ENCODE results near the gene UBE2V1.
"Not testable (repeated sequence)": the region's sequence is repeated elsewhere in the genome, so short reads cannot be mapped to it uniquely, and the experiment has no call there.

UBE2V1 gene

DNA sequence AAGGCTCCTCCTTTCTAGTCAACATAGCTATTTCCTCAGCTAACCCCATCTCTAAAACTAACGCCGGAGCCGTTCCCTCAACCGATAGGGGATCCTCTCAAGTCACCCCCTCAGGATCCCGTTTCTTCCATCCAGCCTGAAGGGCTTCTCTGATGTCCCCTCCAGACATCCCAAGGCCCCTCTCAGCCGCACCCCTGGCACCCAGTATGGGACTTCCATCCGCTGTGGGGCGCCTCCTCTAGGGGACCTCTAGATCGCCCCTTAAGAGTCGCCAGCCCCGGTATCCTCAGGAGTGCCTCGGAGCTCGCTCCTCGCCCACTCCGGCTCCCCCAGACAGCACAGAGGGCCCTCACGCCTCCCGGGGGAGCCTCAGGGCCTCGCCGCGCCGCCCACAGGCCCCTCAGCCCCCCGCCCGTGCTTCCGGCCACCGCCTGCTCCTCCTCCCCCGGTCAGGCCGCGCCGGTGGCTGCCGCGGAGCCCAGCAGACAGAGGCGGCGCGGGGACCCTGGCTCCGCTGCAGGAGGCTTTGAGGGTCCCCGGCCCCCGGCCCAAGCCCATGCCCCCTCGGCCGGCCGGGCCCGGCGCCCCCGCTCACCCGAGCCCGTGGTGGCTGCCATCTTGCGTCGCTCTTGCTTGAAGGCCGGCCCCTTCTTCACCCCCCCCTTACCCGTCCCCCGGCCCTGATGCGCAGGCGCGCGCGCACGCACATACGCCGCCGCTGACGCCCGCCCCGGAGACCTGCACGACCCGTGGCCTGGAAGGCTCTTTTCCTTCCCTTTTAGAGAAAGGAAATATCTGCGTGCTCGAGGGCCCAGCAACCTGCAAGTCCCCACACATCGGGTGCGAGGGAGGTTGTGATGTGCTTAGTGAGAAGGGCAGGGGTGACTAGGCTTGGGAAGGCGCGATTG is at the start of gene UBE2V1:
Gene UBE2V1, minus strand, starts transcription at position 639 of the 908 bp plus-strand sequence. Its CDS starts 22 bp downstream, at position 617.
- DNase-seq (ENCODE audit: low spot score in 2 of 2): peak; percentile 77 to 92
- Histone ChIP-seq H3K27me3 (ENCODE audit: low read depth) (no peaks in the 10 kb centered on the region), H3K4me3 (peak within 1 kb of the TSS; percentile 86), H3K9me3 (no peaks in the 10 kb centered on the region), H3K36me3 (replicated peaks) (peaks cover 8% of the 10 kb centered on the region), H3K4me1 (peaks cover 37% of the 10 kb centered on the region)
- in situ Hi-C loops (cut with MboI; ENCODE audit: low sequenced_read_pairs): no loop called here

DNA sequence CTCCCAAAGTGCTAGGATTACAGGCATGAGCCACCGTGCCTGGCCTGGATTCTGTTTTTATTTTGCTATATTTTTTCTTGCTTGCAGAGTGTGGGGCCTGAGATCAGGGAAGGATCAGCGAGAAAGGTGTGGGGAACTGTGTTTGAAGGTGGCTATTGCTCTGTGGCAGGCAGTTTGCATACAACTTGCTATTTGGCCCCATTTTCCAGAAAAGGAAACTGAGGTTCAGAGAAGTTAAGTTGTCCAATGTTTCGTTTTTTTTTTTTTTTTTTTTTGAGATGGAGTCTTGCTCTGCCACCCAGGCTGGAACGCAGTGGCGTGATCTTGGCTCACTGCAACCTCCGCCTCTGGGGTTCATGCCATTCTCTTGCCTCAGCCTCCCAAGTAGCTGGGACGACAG is 48.5 kb upstream of the UBE2V1 start:
- H3K4me3 ChIP-seq; H3K36me3 ChIP-seq (replicated peaks); H3K9me3 ChIP-seq; in situ Hi-C loops (cut with MboI; ENCODE audit: low sequenced_read_pairs); DNase-seq (ENCODE audit: low spot score in 2 of 2); H3K27me3 ChIP-seq (ENCODE audit: low read depth): not testable (repeated sequence)
- peaks cover 10% of the 10 kb centered on the region for H3K4me1 ChIP-seq

DNA sequence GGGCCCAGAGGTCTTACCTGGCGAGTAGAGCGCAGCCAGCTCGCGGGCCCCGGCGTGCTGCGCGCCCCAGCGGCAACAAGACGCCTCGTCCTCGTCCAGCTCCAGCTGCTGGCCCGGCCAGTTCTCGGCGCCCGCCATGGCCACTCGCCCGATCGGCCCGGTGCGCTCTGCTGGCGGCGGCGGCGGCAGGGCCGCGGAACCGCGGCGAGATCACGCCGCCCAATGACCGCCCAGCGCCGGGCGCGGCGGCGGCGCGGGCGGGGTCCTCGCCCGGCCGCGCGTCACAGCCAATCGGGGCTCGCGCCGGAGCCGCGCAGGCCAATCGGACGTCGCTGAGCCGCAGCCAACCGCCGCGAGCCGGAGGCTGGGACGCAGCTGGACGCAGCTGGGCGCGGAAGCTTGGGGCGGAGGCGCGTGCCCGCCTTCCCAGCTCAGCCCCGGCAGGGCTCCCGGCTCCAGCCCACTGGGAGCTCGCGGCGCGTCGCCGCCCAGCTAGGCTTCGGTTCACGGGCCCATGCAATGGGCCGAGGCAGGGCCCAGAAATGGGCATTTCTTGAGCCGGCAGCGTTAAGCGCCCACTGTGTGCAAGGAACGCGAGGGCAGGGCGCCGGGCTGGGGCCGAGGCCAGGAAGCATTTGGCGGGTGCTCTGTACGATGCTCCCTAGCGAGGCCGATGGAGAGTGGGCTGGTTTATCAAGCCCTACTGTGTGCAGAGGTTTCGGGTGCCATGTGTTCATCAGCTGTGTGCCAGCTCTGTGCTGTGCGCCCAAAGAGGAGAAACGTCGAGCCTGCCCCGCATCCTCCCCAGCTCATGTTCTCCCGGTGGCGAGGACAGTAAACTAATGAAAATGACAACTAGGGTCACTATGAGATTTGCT is 40.8 kb upstream of the UBE2V1 start, which contains the start of gene PEDS1:
Gene PEDS1, minus strand, starts transcription at position 224 of the 878 bp plus-strand sequence. Its CDS starts 86 bp downstream, at position 138.
- Histone ChIP-seq H3K9me3 (no peaks in the 10 kb centered on the region), H3K36me3 (replicated peaks) (no peaks in the 10 kb centered on the region; the same call in 1 of the 2 replicates), H3K27me3 (ENCODE audit: low read depth) (no peaks in the 10 kb centered on the region), H3K4me1 (peaks cover 14% of the 10 kb centered on the region), H3K4me3 (peak within 1 kb of the TSS; percentile 88)
- DNase-seq (ENCODE audit: low spot score in 2 of 2): peak; percentile 83 to 89
- in situ Hi-C loops (cut with MboI; ENCODE audit: low sequenced_read_pairs): no loop called here

DNA sequence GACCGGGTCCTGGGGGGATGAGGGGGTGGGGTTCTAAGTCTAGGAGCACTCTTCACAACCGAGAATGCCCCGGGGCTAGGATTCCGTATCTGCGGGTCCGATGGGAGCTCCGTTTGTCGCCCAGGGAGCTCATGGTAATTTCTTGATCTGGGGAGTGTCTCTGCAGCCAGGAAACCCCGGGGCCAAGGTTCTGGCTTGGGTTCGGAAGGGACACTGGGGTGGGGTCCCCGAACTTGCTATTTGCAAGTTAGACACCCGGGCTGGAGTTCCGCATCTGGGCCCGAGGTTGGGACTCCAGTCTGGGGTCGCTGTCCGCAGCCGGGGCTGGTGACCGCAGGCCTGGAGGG is 40.2 kb upstream of the UBE2V1 start:
- peaks cover 4% of the 10 kb centered on the region for H3K36me3 ChIP-seq (replicated peaks)
- in situ Hi-C loops (cut with MboI; ENCODE audit: low sequenced_read_pairs): no loop called here
- peak in 1 of 2 experiments; percentile 59 for DNase-seq (ENCODE audit: low spot score in 2 of 2)
- peak overlapping the region; percentile 88 for H3K4me3 ChIP-seq
- H3K4me1 ChIP-seq: peaks cover 14% of the 10 kb centered on the region
- H3K27me3 ChIP-seq (ENCODE audit: low read depth): no peaks in the 10 kb centered on the region
- H3K9me3 ChIP-seq: no peaks in the 10 kb centered on the region

DNA sequence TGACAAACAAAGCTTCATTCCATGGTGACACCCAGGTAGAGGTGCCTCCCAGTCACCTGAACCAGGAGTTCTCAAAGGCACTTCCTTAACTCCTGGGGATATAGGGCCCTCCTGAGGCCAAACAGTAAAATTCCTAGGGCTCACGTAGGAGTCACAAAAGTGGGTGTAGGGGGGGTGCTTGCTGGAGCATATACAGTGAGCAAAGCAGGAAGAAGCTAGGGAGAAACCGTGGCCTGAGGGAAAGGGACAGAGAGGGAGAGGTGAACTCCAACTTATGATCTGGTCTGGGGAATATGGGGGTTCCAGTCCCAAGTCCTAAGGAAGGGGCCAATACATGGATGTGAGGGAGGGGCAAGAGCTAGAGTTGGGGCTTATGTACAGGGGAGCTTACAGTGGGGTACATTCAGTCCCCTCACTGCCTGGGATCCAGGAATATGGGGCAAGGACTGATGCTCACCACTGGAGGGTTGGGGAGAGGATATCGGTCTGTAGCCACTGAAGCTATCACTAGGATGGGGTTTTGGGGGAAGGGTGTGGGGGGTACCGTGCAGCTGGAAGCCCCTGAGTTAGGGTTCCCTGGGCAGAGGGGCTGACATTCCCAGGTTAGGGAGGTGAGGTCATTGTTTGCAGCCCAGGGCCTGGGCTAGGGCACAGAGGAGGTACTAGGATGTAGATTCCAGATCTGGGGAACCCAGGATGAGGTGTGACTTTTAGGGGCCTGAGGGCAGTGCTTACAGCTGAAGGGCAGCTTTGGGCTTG is 39.6 kb upstream of the UBE2V1 start:
- Histone ChIP-seq H3K9me3 (no peaks in the 10 kb centered on the region), H3K27me3 (ENCODE audit: low read depth) (no peaks in the 10 kb centered on the region), H3K36me3 (replicated peaks) (peaks cover 6% of the 10 kb centered on the region), H3K4me1 (peaks cover 14% of the 10 kb centered on the region), H3K4me3 (peak overlapping the region; percentile 88)
- DNase-seq (ENCODE audit: low spot score in 2 of 2): no peak
- in situ Hi-C loops (cut with MboI; ENCODE audit: low sequenced_read_pairs): no loop called here

DNA sequence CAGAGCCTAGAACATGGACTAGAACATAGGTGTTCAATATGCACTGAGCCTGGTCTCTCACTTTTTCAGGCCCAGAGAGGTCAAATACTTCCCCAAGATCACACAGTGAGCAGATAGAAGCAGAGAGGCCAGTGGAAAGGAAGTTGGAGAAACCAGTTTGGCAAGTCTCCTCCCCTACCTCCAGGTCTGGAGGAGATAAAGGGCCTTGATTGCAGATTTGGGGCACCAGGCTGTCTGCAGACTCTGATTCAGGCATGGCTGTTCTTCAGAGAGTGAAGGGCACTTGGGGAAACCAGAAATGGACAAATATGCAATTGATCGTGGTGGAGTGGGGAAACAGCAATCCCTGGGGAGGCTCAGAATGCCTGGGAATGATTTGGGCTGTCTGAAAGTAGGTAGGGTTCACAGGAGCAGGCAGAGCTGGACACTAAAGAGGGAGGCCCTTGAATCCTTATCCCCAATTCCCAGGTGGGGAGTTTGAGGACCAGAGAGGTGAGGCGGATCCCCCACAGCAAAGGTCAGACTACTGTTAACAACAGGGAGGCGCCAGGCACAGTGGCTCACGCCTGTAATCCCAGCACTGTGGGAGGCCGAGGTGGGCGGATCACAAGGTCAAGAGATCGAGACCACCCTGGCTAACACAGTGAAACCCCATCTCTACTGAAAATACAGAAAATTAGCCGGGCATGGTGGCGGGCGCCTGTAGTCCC is 38.2 kb upstream of the UBE2V1 start:
- Histone ChIP-seq H3K4me3 (no peak overlapping the region), H3K27me3 (ENCODE audit: low read depth) (no peaks in the 10 kb centered on the region), H3K9me3 (no peaks in the 10 kb centered on the region), H3K36me3 (replicated peaks) (peaks cover 7% of the 10 kb centered on the region), H3K4me1 (peaks cover 14% of the 10 kb centered on the region)
- DNase-seq (ENCODE audit: low spot score in 2 of 2): no peak
- in situ Hi-C loops (cut with MboI; ENCODE audit: low sequenced_read_pairs): no loop called here

DNA sequence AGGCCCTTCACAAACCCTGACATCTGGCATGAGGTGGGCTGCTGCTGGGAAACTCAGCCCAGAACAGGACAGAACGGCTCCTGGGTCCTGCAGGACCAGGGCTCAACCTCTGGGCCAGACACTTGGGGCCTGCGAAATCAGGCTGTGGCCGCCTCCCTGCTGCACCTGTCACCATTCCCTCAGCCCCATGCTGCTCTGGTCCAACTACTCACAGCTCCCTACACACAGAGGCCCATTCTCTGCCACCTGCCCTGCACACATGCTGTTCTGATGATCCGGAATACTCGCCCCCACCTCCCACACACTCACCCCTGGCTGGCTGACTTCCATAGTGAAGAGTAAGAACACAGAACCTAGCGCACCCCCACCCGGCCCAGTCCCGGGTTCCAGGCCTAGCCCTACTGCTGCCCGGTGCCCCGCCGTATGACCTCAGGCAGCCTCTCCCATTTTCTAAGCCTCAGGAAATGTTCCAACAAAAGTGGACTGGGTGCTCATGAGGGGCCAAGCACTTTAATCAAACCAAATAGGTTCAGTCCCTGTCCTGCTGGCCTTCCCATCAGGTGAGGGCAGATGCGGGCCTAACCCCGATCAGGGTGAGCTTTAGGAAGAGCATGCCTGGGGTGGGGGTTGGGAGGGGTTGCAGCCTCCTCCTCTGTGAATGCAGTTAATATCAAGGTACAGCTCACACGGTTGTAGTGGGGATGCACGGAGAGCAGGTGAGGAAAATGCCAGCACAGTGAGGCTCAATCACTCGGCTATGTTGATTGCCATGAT is 36.7 kb upstream of the UBE2V1 start:
- in situ Hi-C loops (cut with MboI; ENCODE audit: low sequenced_read_pairs): no loop called here

DNA sequence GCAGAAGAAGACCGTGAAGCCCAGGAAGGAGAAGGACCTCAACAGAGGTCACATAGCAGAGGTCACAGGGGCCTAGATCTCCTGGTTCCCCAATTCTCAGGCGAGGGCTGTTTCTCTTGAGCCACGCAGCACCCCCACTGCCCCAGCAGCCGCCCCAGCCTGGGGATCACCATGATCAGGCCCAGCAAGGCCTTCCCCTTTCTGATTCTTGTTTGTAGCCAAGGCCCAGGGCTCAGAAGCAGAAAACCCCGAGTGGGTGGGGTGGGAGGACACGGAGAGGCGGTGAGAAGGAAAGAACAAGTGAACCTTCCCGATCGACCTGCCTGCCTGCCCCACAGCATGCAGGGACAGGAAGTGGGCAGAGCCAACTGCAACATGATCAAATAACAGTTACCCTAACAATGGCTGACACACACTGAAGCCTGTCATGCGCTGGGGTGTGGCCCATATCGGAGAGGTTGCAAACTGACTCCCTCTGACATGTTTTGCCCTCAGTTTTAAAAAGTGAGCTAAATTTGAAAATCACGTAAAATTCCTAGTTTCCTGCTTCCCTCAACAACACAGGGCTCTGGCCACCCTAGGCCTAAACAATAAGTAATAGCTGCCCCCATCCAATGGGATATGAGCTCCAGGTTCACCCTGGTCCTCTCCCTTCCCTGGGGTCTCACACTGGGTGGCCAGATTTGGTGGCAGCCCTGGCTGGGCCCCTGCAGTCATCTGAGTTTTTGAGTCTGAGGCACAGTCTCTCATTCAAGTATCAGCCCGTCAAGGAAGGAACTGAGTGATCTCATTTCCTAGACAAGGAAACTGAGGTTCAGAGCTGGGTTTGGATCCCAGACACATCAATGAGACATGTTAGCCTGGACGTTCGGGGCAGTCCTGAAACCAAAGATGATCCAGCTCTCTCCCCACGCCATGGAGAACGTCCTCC is 34.0 kb upstream of the UBE2V1 start:
- no peak for DNase-seq (ENCODE audit: low spot score in 2 of 2)
- Histone ChIP-seq H3K4me3 (no peak overlapping the region), H3K4me1 (peaks cover 4% of the 10 kb centered on the region; the same call in 1 of the 2 replicates), H3K27me3 (ENCODE audit: low read depth) (no peaks in the 10 kb centered on the region), H3K9me3 (no peaks in the 10 kb centered on the region), H3K36me3 (replicated peaks) (peaks cover 18% of the 10 kb centered on the region)
- in situ Hi-C loops (cut with MboI; ENCODE audit: low sequenced_read_pairs): no loop called here

More for the DNA sequence above, 36.7 kb upstream of the UBE2V1 start:
- no peak for DNase-seq (ENCODE audit: low spot score in 2 of 2)
- Histone ChIP-seq H3K36me3 (replicated peaks) (peaks cover 7% of the 10 kb centered on the region), H3K4me3 (no peak overlapping the region), H3K9me3 (no peaks in the 10 kb centered on the region), H3K27me3 (ENCODE audit: low read depth) (no peaks in the 10 kb centered on the region), H3K4me1 (peaks cover 14% of the 10 kb centered on the region)

DNA sequence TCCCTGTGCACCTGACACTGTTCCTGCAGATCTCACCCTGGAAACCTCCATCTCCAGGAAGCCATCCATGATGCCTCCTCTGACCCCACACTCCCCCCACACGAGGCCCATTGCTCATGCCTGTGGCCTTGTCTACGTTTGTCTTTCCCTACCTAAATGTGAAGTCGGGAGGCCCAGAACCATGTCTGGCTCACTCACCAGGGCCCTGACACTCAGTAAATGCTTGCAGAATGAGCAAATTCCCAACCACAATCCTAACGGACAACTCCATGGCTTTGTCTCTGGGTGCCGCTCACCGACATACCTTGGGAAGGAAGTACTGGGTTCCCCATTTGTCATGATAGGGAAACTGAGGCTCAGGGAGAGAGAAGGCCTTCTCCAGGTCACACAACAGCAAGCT is 33.3 kb upstream of the UBE2V1 start:
- Histone ChIP-seq H3K36me3 (replicated peaks) (peaks cover 24% of the 10 kb centered on the region), H3K4me1 (no peaks in the 10 kb centered on the region; the same call in 1 of the 2 replicates), H3K9me3 (no peaks in the 10 kb centered on the region), H3K27me3 (ENCODE audit: low read depth) (no peaks in the 10 kb centered on the region), H3K4me3 (no peak overlapping the region)
- no peak for DNase-seq (ENCODE audit: low spot score in 2 of 2)
- in situ Hi-C loops (cut with MboI; ENCODE audit: low sequenced_read_pairs): no loop called here

DNA sequence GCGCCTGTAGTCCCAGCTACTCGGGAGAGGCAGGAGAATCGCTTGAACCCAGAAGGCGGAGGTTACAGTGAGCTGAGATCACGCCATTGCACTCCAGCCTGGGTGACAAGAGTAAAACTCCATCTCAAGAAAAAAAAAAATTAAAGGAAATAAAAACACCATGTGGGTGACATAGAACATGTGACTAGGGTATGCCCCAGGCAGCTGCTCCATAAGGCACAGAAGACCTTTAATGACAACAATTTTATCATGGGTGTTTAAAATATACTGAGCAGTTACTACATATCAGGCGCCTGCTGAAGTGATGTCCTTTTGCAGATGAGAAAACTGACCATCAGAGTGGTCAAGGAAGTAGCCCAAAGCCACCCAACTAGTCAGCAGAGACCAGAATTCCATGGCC is 32.6 kb upstream of the UBE2V1 start:
- no peak overlapping the region for H3K4me3 ChIP-seq
- H3K9me3 ChIP-seq: no peaks in the 10 kb centered on the region
- H3K27me3 ChIP-seq (ENCODE audit: low read depth): no peaks in the 10 kb centered on the region
- peaks cover 31% of the 10 kb centered on the region for H3K36me3 ChIP-seq (replicated peaks)
- H3K4me1 ChIP-seq: no peaks in the 10 kb centered on the region; the same call in 1 of the 2 replicates
- in situ Hi-C loops (cut with MboI; ENCODE audit: low sequenced_read_pairs): no loop called here
- no peak for DNase-seq (ENCODE audit: low spot score in 2 of 2)

DNA sequence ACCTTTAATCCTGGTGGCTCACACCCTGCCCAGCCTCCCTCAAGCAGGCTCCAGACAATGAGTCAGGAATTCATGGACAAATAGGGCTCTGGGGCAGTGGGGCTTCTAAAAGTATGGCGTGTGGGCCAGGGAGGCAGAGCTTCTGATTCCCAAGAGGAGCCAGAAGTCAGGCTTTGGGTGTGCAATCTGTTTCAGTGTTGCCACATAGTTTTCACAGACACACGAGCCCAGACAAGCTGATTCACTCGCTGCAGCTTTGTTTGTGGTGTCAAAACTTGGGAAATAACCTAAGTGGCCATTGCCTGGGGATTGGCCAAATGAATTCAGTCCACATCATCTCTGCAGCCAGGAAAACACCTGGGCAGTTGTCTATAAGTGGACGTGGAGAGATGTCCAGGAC is 31.4 kb upstream of the UBE2V1 start:
- Histone ChIP-seq H3K4me1 (no peaks in the 10 kb centered on the region), H3K36me3 (replicated peaks) (peaks cover 38% of the 10 kb centered on the region), H3K9me3 (no peaks in the 10 kb centered on the region), H3K27me3 (ENCODE audit: low read depth) (no peaks in the 10 kb centered on the region), H3K4me3 (no peak overlapping the region)
- no peak for DNase-seq (ENCODE audit: low spot score in 2 of 2)
- in situ Hi-C loops (cut with MboI; ENCODE audit: low sequenced_read_pairs): no loop called here
